Heart left ventricle (tissue), 16 donors: Measurements from ENCODE around the gene DCAF11. TPM values are rescaled to one million over a fixed set of nuclear protein-coding genes. Genes with fewer than 3 reads are reported as not detected.

Source experiments
- ATAC-seq, 4 donors: fragments of 200-7000 bp; cut with Tn5 transposase; one replicate each; pipeline ENCODE4 v1.9.1; 2020 to 2022; ENCODE audit warnings: moderate library complexity in 4 of 4, mild to moderate bottlenecking in 3 of 4, moderate number of reproducible peaks in 1 of 4
- DNase-seq, 5 donors: peaks; one replicate each; pipeline ENCODE4 v3.0.0-alpha.2; 2020
- H3K27ac ChIP-seq, 12 donors: fragments of 200-600 bp; sonication (generic) in 4 of 12; one replicate each; pipeline versions ENCODE4 v1.5.0 to v1.8.0; 2016 to 2022; ENCODE audit warnings: mild to moderate bottlenecking in 2 of 12
- H3K27me3 ChIP-seq, 9 donors: fragments of 200-600 bp; sonication (generic) in 2 of 9; one replicate each; pipeline versions ENCODE4 v1.5.1 to v1.8.0; 2016 to 2022; ENCODE audit warnings: mild to moderate bottlenecking in 3 of 9
- H3K36me3 ChIP-seq, 9 donors: fragments of 200-600 bp; sonication (generic) in 2 of 9; one replicate each; pipeline versions ENCODE4 v1.5.0 to v1.8.0; 2018 to 2022; ENCODE audit warnings: mild to moderate bottlenecking in 2 of 9
- H3K4me1 ChIP-seq, 12 donors: fragments of 200-600 bp; sonication (generic) in 4 of 12; one replicate each; pipeline versions ENCODE4 v1.5.0 to v1.8.0; 2016 to 2022; ENCODE audit warnings: mild to moderate bottlenecking in 3 of 12
- H3K4me3 ChIP-seq, 12 donors: fragments of 200-600 bp; sonication (generic) in 4 of 12; one replicate each; pipeline versions ENCODE4 v1.5.0 to v1.8.0; 2017 to 2022; ENCODE audit warnings: mild to moderate bottlenecking in 9 of 12, moderate library complexity in 4 of 12
- H3K9me3 ChIP-seq, 12 donors: fragments of 200-600 bp; sonication (generic) in 4 of 12; one replicate each; pipeline versions ENCODE4 v1.5.0 to v1.8.0; 2016 to 2022; ENCODE audit warnings: mild to moderate bottlenecking in 1 of 12
- CTCF ChIP-seq, 12 donors: fragments of 200-600 bp; sonication (generic) in 4 of 12; IDR thresholded peaks; one replicate each; pipeline versions ENCODE4 v1.5.0 to v1.8.0; 2018 to 2022; ENCODE audit warnings: antibody characterized with exemption in 12 of 12, mild to moderate bottlenecking in 5 of 12
- POLR2A ChIP-seq, 2 donors: fragments of 450-650 bp; IDR thresholded peaks; one replicate each; pipeline ENCODE4 v1.6.1; 2017; ENCODE audit warnings: antibody characterized with exemption in 2 of 2, mild to moderate bottlenecking in 2 of 2, moderate library complexity in 2 of 2
- WGBS, 4 donors: extraction: QIAGEN DNeasy Blood & Tissue Kit in 2 of 4; methylation state at CpG; one replicate each; pipeline versions ENCODE4 v1.1.5 to v1.1.7; 2013 to 2018; 5-methylcytosine and 5-hydroxymethylcytosine counted together
- intact Hi-C, 10 donors: fragments of 100-400 bp; cut with DNase I; formaldehyde crosslinking; loops; one replicate each; pipeline versions ENCODE4 v1.11.1 to v1.14.2; 2022
- polyA plus RNA-seq, 2 donors: library from polyadenylated mRNA; stranded (reverse); fragments of 200-250 nt; gene quantifications; one replicate each; pipeline ENCODE4 v1.2.3, GENCODE V29; 2013
- total RNA-seq, 9 donors: library from RNA; depleted of rRNA in 2 of 9; stranded (reverse); fragments of >200 nt in 2 of 9; fragmentation: NEBNext Ultra II Directional in 3 of 9; extraction: Animal tissue kit (Norgen Biotek cat#: 25700) in 3 of 9; gene quantifications; one replicate each; pipeline versions ENCODE4 v1.1.0 to v1.2.4, GENCODE V29; 2016 to 2023
- donor health status: ischemic (EF 13 %, LVEDD 7.1; RV severe dilation, severe dysfunction).
- donor health status: healthy with polysubstance abuse.
- donor health status: DM: no; HTN: yes; CAD: no.
- donor health status: DM: no; HTN: no; CAD: no.
- donor health status: ischemic (EF 25% LVEDD 6.9; RV normal size, moderate dysfunction).
- donor health status: ischemic (EF 25% LVEDD 5.7; RV mildly dilated, moderate dysfunction).
- donor health status: healthy.
- donor health status: DM: yes; HTN: yes; CAD: no.
- donor health status: ischemic (EF 35%, LVEDD 5.7; RV mildly dilated, moderate dysfunction).
- donor health status: nonischemic (EF 11% LVEDD 7.7; RV severe dilation, severe dysfunction).
- donor health status: DM: yes; HTN: yes; CAD: no.
- donor health status: PGD.
- donor health status: ischemic (EF 29% LVEDD 5.4; RV normal size, mild dysfunction).
- donor health status: nonischemic (EF 23%, LVEDD 6.1; RV moderate dilation, normal function).

Gene DCAF11
- total and polyA plus RNA-seq, 11 donors: 25.3 to 117 (median 75.0) TPM

- 89 to 92% (median 90%) methylated on average over 9 of the region's 9 CpGs for WGBS, 4 donors
- Histone ChIP-seq H3K27me3 (peaks cover 0 to 20% (median 3%) of the 10 kb centered on the region in 9 donors), H3K27ac (no peak overlapping the region), H3K36me3 (no peaks in the 10 kb centered on the region), H3K9me3 (no peaks in the 10 kb centered on the region), H3K4me1 (peaks cover 0 to 14% (median 10%) of the 10 kb centered on the region in 12 donors), H3K4me3 (no peak overlapping the region)
- no peak for TF ChIP-seq POLR2A (IDR thresholded peaks at IDR 0.05)
- no peak for TF ChIP-seq CTCF (IDR thresholded peaks at IDR 0.05)
- intact Hi-C loops: no loop called here
- ATAC-seq (no peak), DNase-seq (peak in 1 of 5 donors; percentile 2)
Observed at GRCh38 chr14:24079491-24080141, 35.0 kb upstream of the DCAF11 start.

GRCh38 chr14:24080142-24080530 lies 34.4 kb upstream of the DCAF11 start:
- TF ChIP-seq CTCF (IDR thresholded peaks at IDR 0.05) (no peak), POLR2A (IDR thresholded peaks at IDR 0.05) (no peak)
- intact Hi-C loops: no loop called here
- H3K27ac ChIP-seq: no peak overlapping the region
- 81 to 88% (median 82%) methylated on average over 6 of the region's 6 CpGs for WGBS, 4 donors
- H3K27me3 ChIP-seq: peaks cover 0 to 20% (median 3%) of the 10 kb centered on the region in 9 donors
- ATAC-seq (no peak), DNase-seq (peak in 1 of 5 donors; percentile 40)
- H3K4me1 ChIP-seq: peaks cover 0 to 14% (median 10%) of the 10 kb centered on the region in 12 donors
- no peaks in the 10 kb centered on the region for H3K9me3 ChIP-seq
- H3K36me3 ChIP-seq: no peaks in the 10 kb centered on the region
- H3K4me3 ChIP-seq: no peak overlapping the region

GRCh38 chr14:24080888-24081738 lies 33.5 kb upstream of the DCAF11 start:
- H3K27ac ChIP-seq: peak overlapping the region in 4 of 12 donors; percentile 6 to 60 (median 48)
- intact Hi-C loops: no loop called here
- peaks cover 0 to 14% (median 10%) of the 10 kb centered on the region in 12 donors for H3K4me1 ChIP-seq
- H3K27me3 ChIP-seq: peaks cover 0 to 20% (median 3%) of the 10 kb centered on the region in 9 donors
- peak in 3 of 5 donors; percentile 43 to 78 (median 58) for DNase-seq
- no peaks in the 10 kb centered on the region for H3K9me3 ChIP-seq
- peak; percentile 68 to 86 (median 80) for ATAC-seq
- no peaks in the 10 kb centered on the region for H3K36me3 ChIP-seq
- WGBS, 4 donors: 0 to 1% (median 1%) methylated on average over 24 to 74 of the region's 74 CpGs
- TF ChIP-seq CTCF (IDR thresholded peaks at IDR 0.05) (no peak), POLR2A (IDR thresholded peaks at IDR 0.05) (no peak)
- peak overlapping the region; percentile 44 to 74 (median 58) for H3K4me3 ChIP-seq

GRCh38 chr14:24081739-24082211 lies 32.8 kb upstream of the DCAF11 start:
- Histone ChIP-seq H3K36me3 (no peaks in the 10 kb centered on the region), H3K27me3 (peaks cover 0 to 20% (median 3%) of the 10 kb centered on the region in 9 donors), H3K27ac (peak overlapping the region in 2 of 12 donors; percentile 55 to 60), H3K4me1 (peaks cover 0 to 14% (median 10%) of the 10 kb centered on the region in 12 donors), H3K4me3 (peak overlapping the region; percentile 44 to 74 (median 58)), H3K9me3 (no peaks in the 10 kb centered on the region)
- DNase-seq (no peak), ATAC-seq (no peak)
- intact Hi-C loops: no loop called here
- WGBS, 4 donors: 24 to 35% (median 27%) methylated on average over 17 to 26 of the region's 26 CpGs
- TF ChIP-seq CTCF (IDR thresholded peaks at IDR 0.05) (no peak), POLR2A (IDR thresholded peaks at IDR 0.05) (no peak)
